ENCODE data around the gene NRXN2.
A peak's percentile ranks its signal among the peaks of the same experiment; 100 is the strongest.

NRXN2 gene

DNA sequence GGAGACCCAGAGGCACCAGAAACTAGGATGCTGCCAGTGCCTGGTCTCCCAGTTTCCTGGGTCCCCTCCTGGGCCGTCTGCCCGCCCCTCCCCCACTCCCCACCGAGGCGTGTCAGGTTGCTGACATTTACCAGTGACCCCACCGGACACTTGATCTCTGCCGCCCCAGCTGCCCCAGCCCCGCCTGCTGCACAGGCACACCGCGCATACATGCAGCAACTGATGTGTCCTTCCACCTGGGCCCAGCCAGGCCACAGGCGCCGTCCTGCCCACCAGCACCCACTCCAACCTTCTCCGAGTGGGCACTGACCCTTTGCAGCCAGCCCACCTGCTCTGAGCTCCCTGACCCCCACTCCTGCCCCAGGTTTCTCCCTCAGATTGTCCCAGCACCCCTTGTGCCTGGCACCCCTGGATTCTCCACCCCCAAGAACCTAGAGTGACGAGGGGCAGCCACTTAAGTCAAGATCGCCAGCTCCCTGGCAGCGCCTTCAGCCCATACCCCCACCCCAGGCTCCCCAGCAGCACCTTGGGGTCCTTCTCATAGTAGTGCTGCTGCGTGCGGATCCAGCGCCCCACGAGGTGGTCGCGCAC is 36.2 kb upstream of the NRXN2 start:
- no peak for DNase-seq (ENCODE audit: low read depth)

DNA sequence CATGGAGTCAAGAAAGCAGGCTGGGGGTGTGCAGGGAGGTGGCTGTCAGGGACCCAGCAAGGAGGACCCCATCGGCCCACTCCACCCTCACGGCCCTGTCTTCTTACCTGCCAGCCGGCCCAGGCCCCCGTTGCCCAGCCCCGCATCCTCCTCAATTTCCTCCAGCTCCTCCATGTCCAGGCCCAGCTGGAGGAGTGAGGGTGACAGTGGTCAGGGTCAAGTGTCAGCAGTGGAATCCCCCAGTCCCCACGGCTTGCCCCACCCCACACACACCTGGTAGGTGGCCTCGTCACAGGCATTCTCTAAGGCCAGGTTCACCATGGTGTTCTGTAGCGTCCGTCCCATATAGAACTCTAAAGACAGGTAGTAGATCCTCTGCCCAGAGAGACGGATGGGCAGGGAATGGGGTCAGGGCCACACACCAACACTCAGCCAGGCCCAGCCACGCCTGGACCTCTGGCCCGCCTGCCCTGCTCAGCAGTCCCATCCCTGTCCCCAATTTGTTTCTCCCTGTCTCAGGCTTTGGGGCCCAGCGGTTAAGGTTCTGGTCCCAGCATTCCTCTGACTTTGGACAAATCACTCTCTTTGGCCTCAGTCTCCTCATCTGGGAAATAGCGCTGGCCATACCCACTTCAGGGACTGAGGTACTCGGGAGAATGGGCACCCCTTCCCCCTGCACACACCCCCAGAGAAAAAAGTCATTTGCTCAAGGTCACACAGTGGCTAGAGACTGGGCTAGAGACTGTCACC is 35.5 kb upstream of the NRXN2 start:
- no peak for DNase-seq (ENCODE audit: low read depth)

DNA sequence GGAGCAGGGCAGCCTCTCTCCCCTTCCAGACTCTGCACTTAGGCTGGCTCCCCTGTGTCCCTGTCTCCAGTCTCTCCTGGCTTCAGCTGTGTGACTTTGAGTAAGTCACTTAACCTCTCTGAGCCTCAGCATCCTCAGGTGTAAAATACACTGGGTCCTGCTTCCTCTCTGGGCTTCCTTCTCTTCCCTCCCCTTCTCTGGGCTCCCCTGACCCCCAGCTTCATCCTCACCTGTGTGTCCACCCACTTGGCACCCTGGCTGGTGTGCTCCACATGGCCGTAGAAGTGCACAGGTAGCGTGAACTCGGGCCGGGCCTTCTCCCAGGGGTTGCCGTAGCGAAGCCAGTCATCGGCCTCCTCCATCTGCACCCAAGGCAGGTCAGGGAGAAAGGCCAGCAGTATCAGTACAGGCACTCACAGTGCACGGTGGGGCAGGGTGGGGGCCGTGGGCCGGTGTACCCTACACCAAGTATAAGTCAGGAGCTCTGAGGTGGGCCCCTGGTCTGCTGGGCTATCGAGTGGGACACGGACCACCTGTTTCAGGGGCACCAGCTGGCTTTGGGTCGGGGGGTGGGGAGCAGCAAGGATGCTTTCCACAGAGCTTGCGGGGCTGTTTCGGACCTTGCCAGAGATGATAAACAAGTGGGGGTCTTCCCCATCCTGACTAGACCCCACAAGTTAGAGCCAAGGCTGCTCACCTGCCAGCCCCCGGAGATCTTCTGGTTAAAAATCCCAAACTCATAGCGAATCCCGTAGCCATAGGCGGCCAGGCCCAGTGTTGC is 34.7 kb upstream of the NRXN2 start:
- no peak for DNase-seq (ENCODE audit: low read depth)

DNA sequence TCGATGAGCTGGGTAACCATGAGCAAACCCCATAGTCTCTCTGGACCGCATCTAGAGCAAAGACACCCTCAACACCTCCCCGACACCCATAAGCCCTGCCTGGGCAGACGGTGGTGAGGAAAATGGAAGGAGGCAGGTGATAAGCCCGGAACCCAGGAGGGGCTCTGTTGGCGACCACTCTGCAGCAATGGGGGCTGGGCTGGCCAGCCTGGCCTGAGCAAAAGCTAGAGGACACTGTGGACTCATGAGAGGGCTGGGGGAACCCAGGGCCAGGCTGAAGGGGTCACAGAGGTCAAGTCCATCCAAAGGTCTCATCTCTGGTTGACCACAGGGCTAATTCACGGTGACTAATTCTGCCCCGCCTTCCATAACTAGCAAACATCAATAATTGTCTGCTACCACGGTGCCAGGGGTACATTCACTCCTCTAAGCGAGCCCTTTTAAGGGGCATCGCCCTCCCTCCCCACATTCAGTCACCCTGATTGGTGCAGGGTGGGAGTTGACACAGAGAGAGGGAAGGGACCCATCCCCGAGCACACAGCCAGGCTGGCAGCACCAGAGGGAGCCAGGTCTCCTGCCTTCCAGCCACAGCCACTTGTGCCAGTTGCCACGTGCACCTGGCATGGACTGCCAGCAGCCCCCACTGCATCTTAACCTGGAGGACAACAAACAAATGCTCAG is 32.8 kb upstream of the NRXN2 start:
- DNase-seq (ENCODE audit: low read depth) = no peak

DNA sequence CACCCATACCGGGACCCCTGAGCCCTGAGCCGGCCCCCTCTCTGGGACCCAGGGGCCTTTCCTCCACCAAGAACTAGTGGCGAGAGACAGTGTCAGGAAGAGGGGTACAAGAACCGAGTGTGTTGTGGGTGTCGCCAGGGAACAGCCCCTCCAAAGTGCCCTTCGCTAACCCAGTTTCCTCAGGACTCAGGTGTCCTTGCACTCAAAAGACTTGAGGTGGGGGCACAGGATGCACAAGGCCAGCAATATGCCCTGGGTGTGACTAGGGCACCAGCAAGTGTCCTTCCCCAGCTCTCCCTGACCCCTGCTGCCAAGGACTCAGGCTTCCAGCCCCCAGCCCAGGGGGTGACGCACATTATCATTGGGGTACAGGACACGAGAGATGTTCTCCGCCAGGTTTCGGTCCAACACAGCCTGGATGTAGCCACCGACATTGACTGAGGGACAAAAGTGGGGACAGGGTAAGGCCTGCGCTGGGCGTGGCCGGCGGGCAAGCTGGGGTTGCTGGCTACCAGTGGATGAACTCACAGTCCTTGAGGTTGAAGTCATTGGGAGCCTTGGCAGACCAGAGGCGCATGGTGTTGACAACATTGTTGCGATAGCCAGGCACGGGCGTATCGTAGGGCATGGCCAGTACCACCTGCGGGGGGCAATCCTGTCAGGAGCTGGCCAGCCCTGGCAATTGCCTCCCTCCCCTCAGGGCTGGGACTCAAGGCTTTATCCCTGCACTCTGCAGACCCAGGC is 32.1 kb upstream of the NRXN2 start:
- DNase-seq (ENCODE audit: low read depth) = no peak

DNA sequence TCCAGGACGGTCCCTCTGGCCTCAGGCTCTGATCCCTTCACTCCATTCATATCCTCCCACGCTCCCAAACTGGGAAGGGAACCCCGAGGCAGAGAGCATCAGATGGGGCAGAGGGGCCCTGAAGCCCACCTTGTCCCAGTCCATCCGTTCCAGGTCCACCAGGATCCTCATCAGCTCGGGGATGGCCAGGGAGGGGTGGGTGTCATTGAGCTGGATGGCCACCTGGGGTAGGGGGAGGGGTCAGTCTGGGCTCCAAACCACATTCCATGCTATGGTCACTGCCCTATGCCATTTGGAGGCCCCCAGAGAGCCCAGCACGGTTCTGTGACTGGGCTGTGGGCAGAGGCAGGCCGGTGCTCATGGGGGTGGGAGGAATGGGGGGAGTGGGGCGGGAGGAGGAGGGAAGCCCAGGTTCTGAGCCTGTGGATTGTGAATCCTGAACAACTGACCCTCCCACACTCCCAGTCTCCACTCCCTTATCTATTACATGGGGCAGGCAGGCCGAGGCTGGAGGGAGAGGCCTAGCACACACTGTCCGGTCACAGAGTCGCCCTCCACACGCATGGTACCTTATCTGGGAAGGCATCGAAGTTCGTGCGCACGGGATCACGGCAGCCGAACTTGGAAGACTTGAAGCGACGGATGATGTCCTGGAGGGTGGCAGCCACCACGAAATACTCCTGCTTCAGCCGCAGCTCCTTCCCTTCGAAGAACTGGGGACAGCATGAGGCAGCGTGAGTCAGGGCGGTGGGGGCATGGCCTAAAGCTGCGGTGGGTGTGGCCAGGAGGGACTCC is 31.3 kb upstream of the NRXN2 start:
- no peak for DNase-seq (ENCODE audit: low read depth)

DNA sequence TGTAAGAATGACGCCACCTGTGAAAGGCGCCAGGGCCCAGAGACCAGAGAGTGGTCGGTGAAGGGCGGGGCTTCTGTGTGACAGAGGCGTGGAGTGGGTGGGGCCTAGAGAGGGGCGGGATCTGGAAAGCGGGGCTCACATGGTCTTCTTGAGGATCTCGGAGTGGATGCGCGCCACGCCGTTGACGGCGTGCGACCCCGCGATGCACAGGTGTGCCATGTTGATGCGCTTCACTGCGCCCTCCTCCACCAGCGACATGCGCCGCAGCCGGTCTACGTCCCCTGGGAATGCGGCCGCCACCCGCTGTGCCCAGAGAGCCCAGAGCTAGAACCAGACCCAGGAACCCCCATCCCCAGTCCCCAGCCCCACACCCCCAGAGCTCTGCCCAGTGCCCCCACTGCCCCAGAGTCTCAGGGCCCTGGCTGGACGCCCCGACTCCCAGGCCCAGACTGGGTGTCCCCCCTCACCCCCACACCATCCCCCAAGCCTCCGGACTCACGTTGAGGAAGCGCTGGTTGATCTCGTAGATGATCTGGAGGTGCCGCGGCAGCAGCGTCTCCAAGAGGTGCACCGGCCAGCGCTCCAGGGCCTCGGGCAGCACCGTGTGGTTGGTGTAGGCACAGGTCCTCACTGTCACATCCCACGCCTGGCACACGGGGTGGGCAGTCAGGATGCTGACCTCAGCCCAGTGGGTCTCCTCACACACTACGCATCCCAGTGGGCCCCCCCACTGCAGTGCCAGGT is 30.6 kb upstream of the NRXN2 start:
- no peak for DNase-seq (ENCODE audit: low read depth)

DNA sequence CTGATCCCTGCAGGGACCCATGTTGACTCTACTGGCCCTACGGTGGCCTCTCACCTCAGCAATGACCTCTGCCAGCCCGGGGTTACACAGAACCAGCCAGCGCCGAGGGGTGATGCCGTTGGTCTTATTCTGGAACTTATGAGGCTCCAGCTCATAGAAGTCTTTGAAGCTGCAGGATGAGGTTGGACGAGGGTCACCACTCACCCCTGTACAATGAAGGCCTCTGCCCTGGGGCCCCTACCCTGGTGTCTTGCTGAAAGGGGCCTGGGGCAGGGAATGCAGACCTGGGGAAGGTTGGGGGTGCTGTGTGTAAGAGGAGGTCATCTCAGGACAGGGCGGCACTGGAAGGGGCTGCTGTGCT is 30.0 kb upstream of the NRXN2 start:
- no peak for DNase-seq (ENCODE audit: low read depth)

DNA sequence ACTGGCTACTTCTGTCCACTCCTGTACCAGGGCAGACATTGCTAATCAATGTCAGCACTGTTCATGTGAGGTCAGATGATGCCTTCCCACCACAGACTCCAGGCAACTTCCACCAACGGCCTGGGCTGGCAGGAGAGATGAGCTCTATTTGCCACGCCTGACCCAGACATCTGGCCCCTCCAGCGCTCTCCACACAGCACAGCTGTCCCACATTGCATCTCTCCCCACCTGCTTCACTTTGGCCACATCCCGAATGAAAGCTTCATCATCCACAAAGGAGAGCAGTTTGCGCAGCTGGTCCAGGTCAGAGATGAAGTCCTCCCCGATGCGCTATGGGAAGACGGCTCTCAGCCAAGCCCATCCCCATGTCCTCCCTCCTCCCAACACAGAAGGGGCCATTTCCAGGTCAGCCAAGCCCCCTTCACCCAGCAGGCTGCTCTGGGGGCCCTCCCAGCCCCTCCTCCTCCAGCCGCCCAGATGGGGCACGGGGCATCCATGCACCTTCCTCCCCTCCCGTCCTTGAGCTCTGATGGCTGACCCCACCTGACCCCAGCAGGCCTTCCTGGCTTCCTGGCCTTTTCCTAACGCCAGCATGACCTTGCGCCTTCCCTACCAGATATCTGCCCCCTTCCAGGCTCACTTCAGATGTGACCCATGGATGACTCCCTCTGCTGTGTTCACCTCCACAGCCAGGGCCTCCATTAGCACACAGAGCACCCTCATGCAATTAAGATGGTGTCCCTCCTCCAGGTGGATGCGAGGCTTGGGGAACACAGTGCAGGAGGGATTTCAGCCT is 29.4 kb upstream of the NRXN2 start:
- DNase-seq (ENCODE audit: low read depth) = no peak

DNA sequence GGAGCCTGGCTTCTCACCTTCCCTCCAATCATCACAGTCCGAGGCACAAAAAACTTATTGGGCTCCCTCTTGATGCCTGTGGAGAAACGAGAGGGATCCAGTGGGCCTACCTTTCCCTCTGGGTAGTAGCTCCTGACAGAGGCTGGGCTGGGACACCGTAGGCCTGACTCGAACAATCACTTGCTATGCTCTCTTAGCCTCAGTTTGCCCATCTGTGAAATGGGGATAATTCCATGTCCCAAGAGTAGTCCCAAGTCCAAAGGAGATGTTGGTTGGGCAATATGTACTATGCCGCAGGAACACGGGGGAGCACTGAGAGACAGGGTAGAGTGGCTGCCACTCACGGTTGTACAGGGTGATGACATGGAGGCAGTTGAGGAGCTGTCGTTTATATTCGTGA is 28.6 kb upstream of the NRXN2 start:
- DNase-seq (ENCODE audit: low read depth) = no peak

DNA sequence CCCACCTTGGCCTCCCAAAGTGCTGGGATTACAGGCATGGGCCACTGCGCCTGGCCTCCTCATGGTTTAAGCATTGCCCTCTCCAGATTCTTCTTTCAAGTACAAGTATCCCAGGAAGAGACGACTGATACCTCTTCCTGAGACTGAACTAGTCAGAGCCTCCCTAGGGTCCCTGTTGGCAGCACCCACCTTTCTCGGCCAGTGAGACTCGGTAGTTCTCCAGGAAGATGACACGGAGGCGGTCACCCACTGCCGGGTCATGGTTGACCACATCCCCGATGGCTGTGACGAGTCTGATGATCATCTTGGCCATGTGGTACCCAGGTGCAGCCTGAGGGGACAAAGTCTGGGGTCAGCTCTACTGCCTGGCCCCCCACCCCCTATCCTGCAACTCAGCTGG is 28.1 kb upstream of the NRXN2 start:
- no peak for DNase-seq (ENCODE audit: low read depth)

DNA sequence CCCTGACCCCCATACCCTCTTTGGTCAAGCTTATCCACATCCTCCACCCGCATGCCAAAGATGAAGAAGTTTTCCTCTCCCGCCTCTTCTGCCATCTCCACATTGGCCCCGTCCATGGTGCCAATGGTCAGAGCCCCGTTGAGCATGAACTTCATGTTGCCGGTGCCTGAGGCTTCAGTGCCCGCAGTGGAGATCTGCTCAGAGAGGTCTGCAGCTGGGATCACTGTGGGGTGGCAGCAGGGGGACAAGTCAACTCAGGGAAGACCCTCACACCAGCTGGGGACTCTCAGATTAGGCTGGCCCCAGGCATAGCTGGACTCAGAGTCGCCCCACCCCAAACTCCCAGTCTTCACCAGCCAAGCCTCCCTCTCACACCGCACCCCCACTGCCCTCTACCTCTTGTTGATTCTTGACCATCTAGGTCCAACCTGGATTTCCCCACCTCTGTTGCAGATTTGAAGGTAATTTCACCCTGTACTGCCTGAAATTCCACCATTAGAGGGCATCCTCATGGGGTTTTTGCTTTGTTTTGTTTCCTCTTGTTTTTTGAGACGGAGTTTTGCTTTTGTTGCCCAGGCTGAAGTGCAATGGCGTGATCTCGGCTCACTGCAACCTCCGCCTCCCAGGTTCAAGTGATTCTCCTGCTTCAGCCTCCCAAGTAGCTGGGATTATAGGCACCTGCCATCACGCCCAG is 27.5 kb upstream of the NRXN2 start:
- DNase-seq (ENCODE audit: low read depth) = no peak

DNA sequence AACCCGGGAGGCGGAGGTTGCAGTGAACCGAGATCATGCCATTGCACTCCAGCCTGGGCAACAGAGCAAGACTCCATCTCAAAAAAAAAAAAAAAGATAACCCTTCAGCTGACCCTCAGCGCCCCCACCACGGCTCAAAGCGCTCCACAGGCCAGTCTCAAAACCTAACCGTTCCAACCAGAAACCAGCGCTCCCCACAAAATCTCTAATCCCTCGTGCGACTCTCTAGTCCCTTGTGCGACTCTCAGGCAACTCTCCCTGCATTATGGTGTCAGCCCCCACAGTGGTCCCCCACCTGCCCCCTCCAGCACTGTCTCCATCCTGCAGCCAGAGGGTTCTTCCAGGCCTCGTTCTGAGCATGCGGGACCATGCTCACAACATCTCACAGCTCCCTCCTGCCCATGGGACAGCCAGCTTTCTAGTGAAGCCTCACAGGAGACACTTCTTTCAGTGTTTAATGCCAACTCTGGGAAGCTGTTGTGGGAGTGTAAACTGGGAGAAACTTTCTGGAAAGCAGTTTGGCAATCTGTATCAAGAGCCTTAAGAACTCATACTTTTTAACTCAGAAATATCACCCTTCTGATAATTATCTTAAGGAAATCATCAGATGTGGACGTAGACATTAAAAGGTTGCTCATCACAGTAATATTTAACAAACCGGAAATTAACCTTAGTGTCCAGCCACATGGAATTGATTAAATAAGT is 25.1 kb upstream of the NRXN2 start:
- no peak for DNase-seq (ENCODE audit: low read depth)

DNA sequence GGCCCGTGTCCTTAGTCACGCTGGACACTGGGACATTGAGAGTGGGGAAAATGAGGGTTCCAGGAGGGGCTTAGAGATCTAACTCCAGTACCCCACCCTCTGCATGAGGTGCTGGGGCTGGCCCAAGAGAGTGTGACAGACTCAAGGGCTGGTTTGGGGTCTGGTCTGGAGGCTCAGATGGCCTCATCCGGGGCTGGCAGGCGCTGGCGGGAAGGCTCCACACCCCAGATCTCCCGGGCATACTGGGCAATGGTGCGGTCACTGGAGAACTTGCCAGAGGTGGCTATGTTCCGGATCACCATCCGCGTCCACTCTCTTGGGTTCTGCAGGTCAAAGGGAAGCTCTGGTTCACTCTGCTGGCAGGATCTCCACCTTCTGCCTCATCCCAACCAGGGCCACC is 23.5 kb upstream of the NRXN2 start:
- no peak for DNase-seq (ENCODE audit: low read depth)

DNA sequence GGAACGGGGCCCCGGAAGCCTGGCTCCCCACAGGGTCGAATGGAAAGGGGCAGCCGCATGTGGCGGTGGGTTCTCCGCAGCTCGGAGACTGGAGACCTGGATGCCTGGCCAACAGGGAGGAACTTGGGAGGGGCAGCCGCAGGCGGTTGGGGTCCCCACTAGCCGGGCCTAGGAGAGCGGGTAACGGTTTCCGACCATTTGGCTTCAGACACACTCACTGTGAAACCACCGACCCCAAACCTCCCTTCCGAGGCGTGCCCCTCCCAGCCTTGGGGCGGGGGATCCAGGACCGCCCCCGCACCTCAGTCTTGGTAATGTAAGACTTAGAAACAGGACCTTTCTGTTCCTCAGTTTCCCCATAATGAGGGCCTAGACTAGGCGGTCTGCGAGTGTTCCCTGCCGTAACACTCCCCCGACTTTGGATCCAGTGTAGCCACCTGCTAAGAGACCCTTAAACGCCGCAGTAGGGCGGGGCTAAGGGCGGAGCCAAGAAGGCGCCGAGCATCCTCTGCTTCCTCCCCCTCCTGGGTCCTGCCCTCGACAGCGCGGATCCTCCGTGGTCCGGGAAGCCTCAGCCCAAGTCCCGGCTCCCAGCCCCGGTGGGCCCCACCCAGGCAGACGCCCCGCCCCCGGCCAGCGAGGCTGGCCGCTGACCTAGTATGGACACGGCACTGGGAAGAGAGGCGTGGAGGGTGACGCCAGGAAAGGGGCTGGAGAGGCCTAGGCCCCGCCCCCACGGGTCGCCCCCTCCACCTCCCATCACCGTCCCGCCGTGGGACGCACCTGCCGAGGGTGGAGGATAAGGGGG is 22.7 kb upstream of the NRXN2 start:
- peak; percentile 67 for DNase-seq (ENCODE audit: low read depth)

DNA sequence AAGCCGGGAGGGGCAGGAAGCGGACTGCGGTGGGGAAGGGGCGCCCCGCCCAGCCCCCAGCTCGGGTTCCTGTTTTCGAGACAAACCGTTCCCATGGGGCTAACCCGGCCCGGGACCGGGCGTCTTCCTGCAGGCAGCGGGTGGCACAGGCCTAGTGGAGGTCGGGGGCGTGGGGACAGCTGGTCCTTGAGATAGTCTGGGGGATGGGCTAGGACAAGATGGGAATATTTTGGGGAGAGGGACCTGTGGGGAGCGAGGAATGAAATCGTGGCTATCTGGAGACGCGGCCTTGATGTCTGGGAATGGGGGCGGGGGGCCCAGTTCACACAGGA is 22.2 kb upstream of the NRXN2 start:
- peak; percentile 80 for DNase-seq (ENCODE audit: low read depth)

DNA sequence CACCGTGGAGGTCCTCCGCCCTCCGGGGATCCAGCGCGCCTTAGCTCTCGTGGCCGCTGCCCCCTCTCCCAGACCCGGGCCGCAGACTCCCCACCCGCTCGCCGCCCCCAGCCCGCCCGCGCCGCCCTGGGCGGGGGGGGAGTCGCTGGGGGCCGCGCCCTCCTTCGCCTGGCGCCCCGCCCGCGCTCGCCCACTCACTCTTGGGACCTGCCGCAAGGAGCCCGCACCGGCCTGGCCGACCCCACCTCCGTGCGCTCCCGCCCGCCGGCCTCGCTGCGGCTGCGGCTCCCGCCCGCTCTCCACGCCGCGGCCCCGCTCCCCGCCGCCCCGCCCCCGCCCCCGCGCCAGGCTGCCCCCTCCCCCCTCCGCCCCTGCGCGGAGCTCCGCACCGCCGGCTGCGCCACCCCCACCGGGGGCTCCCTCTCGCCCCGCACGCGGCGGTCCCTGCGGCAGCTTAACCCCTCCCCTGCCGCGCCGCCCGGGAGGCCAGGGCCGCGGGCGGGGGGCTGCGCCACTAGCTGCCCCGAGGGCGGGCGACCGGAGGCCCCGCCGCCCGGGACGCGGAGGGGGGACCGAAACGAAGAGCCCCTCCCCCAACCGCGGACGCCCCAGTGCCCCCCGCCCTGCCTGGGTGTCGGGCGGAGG is 21.7 kb upstream of the NRXN2 start:
- DNase-seq (ENCODE audit: low read depth) = peak; percentile 35
